ENCODE measurements around the gene SEMA3A.

The SEMA3A gene

DNA sequence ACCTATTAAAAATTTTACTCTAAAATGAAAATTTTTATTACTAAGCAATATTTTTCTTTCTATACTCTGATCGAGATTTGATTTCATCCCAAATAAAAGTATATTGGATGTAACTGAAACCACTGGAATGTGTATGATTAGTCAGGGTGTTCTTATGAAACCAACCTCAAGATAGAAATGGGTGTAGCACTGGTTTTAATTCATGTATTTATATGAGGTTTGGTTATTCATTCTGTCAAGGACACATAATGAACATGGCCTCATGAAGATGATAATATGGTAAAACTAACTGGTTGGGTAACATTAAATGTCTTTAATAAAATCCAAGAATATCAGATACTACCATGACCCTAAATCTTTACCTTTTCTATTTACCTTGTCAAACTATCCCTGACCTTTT lies 197.7 kb downstream of the SEMA3A start:
- TF ChIP-seq, protein P1, sequence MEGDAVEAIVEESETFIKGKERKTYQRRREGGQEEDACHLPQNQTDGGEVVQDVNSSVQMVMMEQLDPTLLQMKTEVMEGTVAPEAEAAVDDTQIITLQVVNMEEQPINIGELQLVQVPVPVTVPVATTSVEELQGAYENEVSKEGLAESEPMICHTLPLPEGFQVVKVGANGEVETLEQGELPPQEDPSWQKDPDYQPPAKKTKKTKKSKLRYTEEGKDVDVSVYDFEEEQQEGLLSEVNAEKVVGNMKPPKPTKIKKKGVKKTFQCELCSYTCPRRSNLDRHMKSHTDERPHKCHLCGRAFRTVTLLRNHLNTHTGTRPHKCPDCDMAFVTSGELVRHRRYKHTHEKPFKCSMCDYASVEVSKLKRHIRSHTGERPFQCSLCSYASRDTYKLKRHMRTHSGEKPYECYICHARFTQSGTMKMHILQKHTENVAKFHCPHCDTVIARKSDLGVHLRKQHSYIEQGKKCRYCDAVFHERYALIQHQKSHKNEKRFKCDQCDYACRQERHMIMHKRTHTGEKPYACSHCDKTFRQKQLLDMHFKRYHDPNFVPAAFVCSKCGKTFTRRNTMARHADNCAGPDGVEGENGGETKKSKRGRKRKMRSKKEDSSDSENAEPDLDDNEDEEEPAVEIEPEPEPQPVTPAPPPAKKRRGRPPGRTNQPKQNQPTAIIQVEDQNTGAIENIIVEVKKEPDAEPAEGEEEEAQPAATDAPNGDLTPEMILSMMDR (IDR thresholded peaks at IDR 0.05; ENCODE audit: control insufficient read depth, extremely low read depth, insufficient read depth) = no peak
- no peak overlapping the region for H3K4me3 ChIP-seq (ENCODE audit: low read depth, low read length)
- no peak for DNase-seq (ENCODE audit: low read depth)

DNA sequence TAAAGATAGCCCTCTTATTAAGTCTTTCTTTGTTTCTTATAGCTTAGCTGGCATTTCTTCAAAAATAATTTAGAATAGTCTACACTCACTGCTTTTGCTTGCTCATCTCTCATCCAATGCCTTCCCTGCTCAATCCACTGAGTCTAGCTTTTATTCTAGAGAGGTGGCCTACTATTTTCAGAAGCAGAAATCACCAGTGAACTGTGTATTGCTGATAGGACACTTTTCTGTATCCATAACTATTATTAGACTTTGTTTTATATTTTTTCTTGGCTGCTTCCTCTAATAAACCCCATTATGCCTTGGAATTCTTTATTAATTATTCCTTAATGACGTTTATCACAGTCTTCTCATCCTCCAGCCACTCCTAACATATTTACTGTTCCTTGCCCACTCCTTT lies 206.8 kb downstream of the SEMA3A start:
- TF ChIP-seq, protein P1 (IDR thresholded peaks at IDR 0.05; ENCODE audit: control insufficient read depth, extremely low read depth, insufficient read depth) = no peak
- DNase-seq (ENCODE audit: low read depth) = no peak
- H3K4me3 ChIP-seq (ENCODE audit: low read depth, low read length) = no peak overlapping the region

DNA sequence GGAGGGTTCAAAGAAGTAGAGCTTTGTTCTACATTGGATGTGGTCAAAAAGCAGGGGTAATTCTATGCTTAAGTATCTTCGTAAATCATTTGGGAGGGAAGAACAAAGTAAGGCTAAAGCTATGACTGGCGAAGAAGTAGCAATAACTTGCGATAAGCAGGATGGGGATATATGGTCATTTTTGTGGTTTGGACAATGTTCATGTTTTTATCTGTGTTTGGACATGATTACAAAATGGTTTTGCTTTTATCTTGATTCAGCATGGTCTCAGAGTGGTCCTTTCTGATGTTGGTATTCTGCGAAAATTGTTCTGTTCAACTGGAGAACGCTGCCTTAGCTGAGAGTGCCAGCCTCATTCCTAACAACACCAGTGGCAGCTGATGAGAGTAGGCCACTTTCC lies 208.8 kb downstream of the SEMA3A start:
- no peak for DNase-seq (ENCODE audit: low read depth)
- no peak overlapping the region for H3K4me3 ChIP-seq (ENCODE audit: low read depth, low read length)
- TF ChIP-seq, protein P1 (IDR thresholded peaks at IDR 0.05; ENCODE audit: control insufficient read depth, extremely low read depth, insufficient read depth) = no peak

DNA sequence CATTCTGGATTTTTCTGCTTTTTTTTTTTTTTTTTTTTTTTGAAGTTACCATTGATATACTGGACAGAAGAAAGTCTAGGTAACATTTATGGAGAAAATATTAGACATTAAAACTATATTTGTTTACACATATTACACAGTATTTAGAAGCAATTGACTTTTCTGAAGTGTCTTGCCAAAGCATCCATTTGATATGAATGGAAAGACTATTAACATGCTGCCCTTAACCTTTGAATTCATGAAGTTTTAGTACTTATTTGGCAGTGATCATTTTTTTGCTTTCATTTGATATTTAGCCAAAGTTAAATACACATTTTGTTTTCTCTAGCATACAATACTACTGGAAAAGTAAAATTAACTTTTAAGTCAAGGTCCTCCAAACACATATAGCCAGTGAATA lies 210.0 kb downstream of the SEMA3A start:
- no peak for DNase-seq (ENCODE audit: low read depth)
- TF ChIP-seq, protein P1 (IDR thresholded peaks at IDR 0.05; ENCODE audit: control insufficient read depth, extremely low read depth, insufficient read depth) = no peak
- H3K4me3 ChIP-seq (ENCODE audit: low read depth, low read length) = no peak overlapping the region

DNA sequence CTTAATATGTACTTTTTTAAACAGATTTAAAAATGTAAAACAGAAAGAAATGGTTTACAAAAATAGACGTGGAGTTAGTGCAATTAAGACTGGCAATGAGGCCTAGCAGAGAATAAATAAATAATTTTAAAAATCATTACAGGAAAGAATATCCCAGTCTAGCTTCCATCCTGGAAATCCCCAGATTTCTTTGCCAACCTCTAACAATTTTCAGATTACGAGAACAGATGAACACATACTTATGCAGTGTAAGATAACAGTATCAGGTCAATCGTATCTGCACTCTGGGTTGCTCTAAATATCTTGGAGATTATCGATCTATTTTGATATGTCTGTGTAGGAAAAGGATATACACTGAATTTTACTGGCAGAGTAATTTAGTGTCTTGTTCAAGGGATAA lies 210.5 kb downstream of the SEMA3A start:
- DNase-seq (ENCODE audit: low read depth) = no peak
- TF ChIP-seq, protein P1 (IDR thresholded peaks at IDR 0.05; ENCODE audit: control insufficient read depth, extremely low read depth, insufficient read depth) = no peak

DNA sequence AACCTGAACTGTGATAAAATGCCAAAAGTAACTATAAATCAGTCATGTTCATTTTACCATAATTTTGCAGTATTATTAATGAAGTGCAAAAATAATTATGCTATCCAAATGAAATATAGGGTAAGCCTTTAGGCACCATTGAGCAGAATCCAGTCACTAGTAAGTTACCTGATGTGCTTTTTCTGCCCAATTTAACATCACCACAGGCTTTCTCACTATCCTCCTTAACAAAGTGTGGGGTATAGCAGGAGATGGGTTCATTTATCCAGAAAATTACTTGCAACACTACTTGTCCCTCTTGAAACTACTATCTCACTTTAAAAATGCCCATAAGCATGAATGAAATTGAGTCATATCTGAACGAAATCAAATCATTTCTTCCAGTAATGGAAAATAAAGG lies 211.0 kb downstream of the SEMA3A start:
- H3K4me3 ChIP-seq (ENCODE audit: low read depth, low read length) = no peak overlapping the region
- DNase-seq (ENCODE audit: low read depth) = no peak
- TF ChIP-seq, protein P1 (IDR thresholded peaks at IDR 0.05; ENCODE audit: control insufficient read depth, extremely low read depth, insufficient read depth) = no peak

More for the DNA sequence above, 210.5 kb downstream of the SEMA3A start:
- no peak overlapping the region for H3K4me3 ChIP-seq (ENCODE audit: low read depth, low read length)

DNA sequence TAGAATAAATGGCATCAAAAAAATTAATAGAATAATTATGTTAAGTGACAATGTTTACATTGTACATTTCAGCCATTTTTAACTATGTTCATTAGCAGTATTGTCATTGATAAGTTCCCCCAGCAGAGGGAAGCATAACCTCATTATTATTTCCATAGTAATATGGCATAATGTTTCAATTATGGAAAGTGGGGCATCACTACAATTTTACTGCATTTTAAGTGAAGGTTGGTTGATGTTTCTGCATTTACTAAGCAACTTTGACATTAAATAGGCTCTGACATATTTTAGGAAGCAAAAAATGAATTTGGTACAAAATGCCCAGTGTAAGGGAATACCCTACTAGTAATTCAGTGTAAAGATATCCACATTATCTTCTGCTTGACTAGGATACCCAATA lies 218.3 kb downstream of the SEMA3A start:
- no peak for DNase-seq (ENCODE audit: low read depth)
- TF ChIP-seq, protein P1 (IDR thresholded peaks at IDR 0.05; ENCODE audit: control insufficient read depth, extremely low read depth, insufficient read depth) = peak; percentile 57
- H3K4me3 ChIP-seq (ENCODE audit: low read depth, low read length) = no peak overlapping the region
